Occipital lobe (tissue), 2 donors: ENCODE data around the gene SEMA3G. TPM values are rescaled to one million over a fixed set of nuclear protein-coding genes. Genes with fewer than 3 reads are reported as not detected.

Experiments used
- DNase-seq: peaks from one replicate; lab custom pipeline; 2025; lab: John Stamatoyannopoulos, UW
- total RNA-seq: library from RNA; depleted of rRNA; stranded (reverse); fragments of >200 nt; gene quantifications from one replicate; pipeline ENCODE4 v1.2.3, GENCODE V29; 2014

SEMA3G gene
- total RNA-seq, 1 donor from 2014 or later, result 3.0 TPM

DNA sequence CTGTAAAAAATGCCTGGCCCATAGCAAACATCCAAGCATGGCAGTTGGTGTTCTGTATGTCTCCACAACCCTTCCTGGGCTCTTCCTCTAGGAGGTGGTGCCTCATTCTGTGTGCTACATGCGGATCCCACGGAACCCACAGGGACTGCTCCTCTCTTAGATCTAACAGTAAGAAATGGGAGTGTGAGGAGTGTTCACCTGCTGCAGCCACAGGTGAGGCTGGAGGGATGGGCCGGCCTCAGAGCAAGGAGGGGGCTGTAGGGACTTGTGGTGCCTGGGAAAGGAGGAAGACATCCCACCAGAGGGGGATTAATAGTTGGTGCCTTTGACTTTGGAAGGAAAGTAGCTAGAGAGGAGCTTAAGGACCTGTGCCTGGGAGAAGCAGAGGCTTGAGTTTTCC is 22.2 kb downstream of the SEMA3G start:
- DNase-seq, result no peak

DNA sequence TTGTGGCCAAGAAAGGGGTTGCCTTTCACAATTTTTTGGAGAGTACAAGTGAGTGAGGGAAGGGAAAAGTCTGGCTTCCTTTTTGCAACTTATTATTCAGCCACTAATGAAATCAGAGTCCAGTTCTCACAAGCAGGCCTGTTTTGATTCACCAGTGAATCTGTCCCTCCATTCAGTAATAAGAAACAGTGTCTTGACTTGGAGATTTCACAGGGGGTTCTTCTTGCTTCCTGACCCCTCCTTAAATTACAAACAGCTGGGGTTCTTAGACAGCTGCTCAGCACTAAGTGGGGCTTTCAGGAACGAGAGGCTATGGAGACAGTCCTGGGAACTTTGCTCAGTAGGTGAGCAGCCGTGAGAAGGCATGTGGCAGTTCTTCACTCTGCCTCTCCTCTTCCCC is 24.5 kb downstream of the SEMA3G start:
- no peak for DNase-seq

DNA sequence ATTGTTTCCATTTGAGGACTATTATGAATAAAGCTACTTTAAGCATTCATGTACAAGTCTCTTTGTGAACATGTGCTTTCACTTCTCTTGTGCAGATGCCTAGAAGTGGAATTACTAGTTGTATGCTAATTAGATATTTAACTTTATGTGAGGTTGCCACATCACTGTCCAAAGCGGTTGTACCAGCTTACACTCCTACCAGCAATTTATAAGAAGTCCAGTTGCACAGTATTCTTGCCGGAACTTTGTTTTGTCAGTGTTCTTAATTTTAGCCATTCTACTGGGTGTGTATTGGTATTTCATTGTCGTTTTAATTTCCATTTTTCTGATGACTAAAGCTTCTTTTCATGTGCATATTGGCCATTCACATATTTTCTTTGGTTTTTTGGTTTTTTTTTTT is 29.1 kb downstream of the SEMA3G start:
- DNase-seq, result no peak

DNA sequence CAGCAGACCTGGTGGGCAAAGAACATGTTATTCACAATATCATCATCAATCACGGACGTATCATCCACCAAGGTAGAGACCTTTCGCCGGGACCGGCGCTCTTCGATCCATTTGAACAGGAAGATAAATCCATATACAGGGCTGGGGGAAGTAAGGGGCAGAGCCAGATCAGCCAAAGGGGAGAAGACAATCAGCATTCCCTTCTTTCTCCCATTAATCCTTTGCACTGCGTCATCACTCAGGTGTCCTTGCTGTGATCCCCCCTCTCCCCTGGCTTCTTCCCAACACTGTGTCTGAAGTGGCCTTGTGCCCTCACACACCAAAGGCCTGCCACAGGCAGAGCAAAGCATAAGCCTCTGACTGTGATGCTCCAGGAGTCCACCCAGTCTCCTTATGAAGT is 36.4 kb downstream of the SEMA3G start:
- DNase-seq, result no peak

DNA sequence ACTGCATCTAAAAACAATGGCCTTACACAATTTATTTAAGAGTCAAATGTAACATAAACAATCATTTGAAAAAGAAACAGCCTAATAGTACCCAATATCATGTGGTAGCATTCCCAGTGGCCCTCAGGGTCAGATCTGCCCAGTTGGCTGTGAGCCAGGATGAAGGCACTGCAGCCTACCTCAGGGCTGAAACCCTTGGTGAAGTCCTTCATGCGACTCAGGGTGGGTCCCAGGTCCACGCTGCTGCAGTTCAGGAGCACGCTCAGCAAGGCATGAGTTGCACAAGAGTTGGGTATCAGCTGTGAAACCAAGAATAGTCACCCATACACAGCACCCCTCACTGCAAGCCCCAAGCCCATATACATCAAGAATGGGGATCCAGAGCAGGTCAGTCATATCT is 37.1 kb downstream of the SEMA3G start:
- DNase-seq, result no peak

DNA sequence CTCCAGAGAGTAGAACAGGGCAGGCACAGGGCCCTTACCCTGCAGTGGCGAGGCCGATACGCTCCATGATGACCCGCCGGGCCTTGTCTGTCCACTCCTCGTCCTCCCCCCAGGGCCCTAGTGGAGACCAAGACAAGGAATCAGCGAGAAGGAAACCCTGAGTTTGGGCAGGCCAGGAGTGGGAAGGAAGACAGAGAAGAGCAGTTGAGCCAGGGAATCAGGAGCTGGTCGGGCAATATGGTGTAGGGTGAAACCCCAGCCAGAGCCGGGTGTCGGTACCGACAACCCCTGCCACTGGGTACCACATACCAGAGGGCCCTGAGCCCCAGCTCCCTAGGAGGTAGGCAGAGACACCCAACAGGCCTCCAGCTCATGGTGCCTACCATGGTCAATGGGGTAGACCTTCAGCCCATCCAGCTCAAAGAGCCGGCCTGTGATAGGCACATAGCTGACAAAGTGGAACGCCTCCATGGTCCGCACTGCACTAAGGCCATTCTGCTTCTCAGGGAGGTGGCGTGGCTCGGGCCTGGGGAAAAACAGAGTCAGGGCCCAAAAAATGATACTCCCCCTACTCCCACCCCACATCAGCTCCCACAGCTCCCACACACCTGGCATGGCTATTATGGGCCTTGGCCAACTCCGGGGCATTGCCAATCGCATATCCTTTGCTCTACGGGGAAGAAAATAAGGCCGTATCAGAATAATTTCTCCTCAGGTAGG is 38.0 kb downstream of the SEMA3G start:
- no peak for DNase-seq

DNA sequence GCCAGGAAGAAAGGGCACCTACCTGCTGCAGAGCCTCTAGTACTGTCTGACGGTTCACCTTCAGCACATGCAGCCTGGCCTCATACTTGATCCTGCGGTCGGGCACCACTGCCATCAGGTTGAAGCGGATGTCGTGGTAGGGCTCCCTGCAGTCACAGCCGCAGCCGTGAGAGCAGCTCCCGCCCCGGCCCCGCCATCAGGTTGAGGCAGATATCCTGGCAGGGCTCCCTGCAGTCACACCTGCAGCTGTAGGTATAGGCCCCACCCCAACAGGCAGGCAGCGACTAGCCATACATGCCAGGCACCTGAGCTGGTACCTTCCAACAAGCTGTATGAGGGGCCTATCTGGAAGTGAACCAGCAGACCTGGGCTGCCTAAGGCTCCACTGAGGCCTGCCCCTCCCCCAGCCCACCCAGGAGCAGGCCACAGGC is 38.7 kb downstream of the SEMA3G start:
- no peak for DNase-seq

DNA sequence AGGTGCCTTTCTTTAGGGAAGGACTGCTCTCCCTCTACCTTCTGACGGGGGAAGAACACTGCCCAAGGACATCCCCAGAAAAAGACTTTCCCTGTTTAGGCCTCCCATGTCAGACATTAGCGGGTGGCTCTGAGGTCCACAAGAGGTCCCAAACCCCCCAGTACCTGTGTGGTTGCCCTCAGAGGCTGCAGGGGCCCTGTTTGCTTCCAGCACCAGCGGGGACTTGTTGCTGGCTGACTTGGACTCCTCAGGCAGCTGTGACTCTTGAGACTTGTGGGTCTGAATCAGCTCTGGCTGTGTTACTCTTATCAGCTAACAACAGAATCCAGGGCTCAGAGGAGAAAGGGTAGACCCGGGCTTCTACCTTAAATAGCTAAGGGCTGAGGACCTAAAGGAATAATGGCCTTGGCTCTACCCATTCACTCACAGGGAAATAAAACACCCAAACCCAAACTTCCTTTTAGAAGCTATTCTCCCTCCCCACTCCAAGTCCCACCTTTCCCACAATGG is 39.2 kb downstream of the SEMA3G start:
- no peak for DNase-seq

DNA sequence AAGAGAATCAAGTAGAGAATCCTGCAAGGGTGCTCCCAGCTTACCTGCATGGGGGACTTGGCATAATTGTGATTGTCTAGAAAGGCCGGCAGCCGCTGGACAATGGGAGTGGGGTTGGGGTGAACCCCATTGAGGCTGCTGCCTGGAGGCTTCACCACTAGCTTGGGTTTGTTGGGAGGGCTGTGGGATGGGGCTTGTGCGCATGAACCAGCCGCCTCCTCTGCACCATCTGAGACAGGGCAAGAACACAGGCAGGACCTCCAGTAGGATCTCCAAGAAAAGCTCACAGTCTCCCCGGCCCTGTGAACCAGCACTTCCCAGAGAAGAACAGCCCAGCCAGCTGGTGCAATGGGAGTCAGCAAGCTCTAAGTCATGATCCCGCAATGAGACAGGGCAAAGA is 39.8 kb downstream of the SEMA3G start:
- no peak for DNase-seq

DNA sequence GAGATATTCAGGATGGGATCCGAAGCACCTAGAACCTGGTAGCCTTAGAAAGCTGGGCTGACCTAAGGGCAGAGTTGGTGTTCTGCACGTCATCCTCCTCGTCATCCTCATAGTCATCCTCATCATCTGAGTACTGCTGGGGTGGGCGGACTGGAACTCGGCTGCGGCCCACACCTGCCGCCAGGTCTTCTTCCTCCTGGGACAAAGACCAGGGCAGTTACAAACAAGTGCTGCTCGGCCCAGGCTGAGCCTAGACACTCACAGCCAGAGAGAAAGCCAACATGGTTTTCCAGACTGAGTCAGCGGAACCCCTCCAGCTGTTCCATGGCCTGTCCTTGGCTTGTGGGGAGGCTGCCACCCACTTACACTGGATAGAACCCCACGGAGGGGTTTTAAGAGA is 40.5 kb downstream of the SEMA3G start:
- DNase-seq, result no peak

DNA sequence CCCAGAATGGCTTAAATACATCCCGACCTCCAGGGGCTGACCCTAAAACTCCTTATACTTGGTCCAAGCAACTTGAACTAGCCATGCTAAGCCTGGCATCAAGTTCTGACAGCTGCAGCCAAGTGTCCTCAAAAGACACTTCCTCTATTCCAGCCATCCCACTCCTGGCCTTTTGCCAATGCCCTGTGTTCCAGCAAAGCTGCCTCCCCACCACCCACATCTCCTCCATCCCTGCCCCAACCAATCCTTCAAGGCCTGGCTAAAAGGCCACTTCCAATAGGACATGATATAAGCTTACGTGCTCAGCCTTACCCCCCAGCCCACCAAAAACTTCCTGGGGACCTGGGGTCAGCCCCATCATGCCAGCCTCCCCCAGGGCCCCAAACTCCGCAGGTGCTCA is 40.9 kb downstream of the SEMA3G start:
- DNase-seq, result no peak

DNA sequence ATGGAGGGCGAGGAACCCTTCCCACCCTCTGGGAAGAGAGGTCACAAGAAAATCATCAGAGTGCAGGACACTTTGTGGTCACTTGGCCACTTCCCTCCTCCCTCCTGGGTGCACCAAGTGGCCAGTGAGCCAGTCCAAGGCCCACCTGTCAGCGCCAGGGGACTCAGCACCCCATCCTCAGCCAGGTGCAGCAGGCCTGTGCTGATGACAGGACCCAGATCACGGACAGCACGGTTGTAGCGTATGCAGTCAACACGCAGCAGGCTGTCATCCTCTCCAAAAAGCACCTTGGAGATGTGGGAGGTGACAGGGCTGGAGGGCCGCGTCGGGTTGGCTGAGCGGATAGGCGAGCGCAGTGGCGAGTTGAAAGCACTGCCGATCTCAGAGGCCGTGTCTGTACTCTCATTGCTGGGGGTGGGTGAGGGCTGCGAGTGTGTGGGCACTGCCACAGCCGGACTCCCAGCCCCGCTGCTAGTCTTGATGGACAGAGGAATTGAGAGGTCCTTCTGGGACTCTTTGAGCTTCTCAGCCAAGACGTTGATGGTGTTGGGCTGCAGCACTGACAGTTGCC is 41.5 kb downstream of the SEMA3G start:
- DNase-seq, result no peak

DNA sequence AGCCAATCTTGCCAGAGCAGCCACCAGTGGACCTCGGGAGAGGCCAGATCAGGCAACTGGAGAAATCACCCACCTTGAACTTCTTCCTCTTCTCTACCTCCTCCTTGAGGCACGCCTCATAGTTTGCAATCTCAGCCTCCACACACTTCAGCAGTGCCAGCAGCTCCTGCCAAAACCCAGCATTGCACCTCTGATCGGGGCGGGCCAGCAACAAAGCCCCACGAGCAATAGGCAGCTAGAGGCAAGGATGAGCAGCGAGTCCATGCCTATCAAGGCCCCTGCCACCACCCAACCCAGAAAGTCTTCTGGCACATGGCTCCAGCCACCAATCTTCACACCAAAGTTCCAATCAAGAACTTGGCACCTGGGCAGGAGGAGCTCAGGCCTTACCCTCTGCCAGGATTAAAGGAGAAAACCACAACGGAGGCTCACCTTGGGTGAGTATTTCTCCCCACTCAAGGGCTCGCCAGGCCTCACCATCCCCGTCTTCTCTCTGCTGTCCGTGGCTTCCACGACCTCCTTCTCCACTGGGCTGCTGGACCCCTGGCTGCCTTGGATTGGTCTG is 42.1 kb downstream of the SEMA3G start:
- no peak for DNase-seq

DNA sequence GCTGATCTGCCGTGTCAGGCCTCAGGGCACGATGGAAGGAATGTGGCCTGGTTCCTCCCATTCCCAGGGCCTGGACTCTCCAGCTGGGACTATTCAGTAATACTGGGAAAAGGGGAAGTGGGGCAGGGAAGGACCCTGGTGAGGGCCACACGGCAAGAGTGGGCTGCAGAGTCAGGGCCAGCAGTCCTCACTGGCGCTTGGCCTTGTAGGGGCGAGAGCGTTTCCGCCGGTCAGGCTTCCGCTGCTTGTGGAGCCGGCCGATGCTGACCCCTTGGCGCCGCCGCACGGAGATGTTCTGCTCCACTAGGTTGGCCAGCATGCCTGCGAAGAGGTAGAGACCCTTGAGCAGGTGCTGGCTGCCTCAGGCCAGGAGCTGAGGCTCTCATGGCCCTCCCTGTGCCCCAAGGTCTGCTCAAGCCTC is 42.8 kb downstream of the SEMA3G start:
- no peak for DNase-seq

DNA sequence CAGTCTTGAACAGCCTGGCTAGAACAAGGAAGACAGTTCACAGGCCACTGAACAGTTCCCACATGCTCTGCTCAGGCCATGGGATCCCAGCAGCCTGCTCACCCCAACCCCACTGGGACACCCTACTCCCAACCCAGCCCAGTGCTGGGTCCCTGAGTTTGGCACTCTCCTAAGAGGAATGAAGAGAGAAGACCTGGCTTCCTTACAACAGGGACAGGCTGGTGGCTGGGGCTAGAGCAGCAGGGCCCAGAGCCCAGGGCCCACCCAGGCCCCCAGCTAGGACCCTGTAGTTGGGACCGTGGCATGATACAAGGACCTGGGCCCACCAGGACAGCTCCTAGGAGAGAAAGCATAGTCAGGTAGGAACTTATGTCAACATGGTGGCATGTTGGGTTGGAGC is 43.4 kb downstream of the SEMA3G start:
- no peak for DNase-seq

DNA sequence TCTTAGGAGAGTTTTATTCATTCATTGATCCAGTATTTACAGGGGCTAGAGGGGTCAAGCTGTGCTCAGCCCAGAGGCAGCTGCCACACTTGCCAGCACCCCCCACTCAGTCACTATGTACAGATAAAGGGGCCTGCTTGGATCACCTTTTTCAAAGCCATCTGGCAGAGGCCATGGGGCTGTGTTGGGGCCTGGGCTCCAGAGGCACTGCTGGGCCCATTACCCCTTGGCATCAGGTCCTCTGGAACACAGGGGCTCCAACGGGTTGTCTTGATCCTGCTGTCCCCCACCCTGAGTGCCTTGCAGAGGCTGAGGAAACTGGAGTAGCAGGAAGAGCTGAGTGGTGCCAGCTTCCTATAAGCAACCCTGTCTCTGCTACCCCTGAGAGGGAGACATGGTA is 43.9 kb downstream of the SEMA3G start:
- no peak for DNase-seq

DNA sequence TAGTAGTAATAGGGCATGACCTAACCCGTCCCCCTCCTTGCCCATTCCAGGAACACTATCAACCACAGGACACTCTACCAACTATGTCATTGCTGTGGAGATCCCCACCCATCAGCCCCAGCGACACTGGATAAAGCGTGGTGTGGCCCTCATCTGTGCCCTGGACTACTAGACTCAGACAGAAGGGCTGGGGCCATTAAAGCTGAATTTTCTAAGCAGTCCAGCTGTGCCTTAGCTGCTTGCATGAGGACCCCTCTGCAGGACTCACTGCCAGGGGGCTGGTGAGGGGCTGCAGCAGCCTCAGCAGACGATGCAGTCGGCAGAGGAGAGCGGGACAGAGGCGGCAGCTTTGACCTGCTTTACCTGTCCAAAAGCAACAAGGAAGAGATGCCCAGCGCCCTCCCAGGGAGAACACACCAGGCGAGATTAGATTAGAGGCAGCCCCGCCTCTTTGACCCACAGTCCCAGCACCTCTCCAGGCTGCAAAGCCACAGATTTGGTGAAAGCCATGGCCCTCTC is 44.6 kb downstream of the SEMA3G start:
- DNase-seq, result no peak

DNA sequence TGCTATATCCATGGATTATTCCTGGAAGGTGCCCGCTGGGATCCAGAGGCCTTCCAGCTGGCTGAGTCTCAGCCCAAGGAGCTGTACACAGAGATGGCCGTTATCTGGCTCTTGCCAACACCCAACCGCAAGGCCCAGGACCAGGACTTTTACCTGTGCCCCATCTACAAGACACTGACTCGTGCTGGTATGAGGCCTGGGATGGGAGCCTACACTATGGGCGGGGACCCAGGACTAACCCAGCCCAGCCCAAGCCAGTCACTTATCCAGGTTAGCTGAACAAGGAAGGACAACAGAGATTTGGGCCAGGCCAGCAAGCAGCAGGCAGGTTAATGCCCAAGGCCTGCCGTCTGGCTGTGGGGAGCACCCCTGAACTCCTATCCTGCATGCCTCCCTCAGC is 45.3 kb downstream of the SEMA3G start:
- no peak for DNase-seq

DNA sequence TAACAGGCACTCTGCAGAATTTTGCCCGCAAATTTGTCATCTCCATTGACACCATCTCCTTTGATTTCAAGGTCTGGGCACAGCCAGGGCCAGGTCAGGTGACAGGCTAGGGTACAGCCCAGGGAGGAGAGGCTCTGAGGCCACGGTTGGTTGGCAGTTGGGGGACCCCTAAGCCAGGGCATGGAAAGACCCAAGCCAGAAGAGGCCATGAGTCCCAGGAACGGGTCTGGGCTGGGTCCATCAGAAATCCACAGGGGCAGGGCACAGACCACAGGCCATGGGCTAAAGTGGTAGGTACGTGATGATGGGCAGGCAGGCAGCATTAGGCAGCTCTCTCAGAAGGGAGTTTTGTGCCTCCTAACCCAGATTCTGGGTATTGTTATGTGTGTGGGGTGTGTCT is 45.8 kb downstream of the SEMA3G start:
- DNase-seq, result no peak

DNA sequence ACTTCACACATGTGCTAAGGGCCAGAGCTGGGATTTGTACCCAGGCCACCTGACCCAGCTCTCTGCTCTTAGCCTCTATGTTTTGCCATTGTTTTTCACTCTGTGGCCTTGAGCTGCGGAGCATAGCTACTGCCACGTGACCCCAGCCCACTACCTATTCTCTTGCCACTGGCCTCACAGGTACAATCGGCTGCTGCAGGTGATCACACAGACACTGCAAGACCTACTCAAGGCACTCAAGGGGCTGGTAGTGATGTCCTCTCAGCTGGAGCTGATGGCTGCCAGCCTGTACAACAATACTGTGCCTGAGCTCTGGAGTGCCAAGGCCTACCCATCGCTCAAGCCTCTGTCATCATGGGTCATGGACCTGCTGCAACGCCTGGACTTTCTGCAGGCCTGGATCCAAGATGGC is 46.2 kb downstream of the SEMA3G start:
- DNase-seq, result no peak

DNA sequence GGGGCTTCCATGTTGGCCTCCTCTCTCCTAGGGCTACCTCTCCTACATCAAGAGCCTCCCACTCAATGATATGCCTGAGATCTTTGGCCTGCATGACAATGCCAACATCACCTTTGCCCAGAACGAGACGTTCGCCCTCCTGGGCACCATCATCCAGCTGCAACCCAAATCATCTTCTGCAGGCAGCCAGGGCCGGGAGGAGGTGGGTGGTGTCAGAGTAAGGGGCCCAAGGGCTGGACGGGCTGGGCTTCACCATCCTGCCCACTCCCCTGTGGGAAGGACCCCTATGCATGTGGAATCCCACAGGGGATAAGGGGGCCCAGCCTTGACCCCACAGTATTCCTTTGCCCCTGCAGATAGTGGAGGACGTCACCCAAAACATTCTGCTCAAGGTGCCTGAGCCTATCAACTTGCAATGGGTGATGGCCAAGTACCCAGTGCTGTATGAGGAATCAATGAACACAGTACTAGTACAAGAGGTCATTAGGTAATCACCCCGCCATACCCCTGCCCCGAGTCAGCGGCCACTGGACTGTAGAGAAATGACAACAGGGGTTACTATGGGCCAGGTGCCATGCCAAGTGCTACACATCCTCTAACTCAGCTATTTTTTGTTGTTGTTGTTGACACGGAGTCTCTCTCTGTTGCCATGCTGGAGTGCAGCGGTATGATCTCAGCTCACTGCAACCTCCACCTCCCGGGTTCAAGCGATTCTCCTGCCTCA is 47.1 kb downstream of the SEMA3G start:
- DNase-seq, result no peak
